ENCODE data around the gene C4orf54. TPM values are rescaled to one million over a fixed set of nuclear protein-coding genes. Genes with fewer than 3 reads are reported as not detected.

The C4orf54 gene
- polyA plus RNA-seq, 6 donors from 2014 or later, result not detected

DNA sequence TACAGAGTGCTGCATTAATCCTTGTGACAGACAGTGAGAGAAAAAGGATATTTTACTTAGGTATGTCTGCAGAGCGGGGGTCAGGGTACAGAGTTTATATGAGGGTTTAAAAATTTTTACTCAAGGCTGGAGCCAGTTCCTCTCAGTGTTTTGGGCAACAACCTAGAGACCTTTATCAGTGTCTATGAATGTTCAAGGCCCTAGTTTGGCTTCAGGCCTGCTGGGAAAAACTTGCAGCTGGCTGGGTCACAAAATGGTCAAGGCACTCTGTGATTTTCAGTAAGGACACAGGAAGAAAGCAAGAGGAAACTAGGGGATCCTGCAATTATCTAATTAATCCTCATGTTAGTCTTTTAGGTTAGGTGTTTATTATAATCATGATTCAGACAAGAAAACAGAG, 10.8 kb upstream of the C4orf54 start:
- H3K4me1 Mint-ChIP-seq, result no peaks in the 10 kb centered on the region
- DNase-seq (no peak), ATAC-seq (ENCODE audit: low read depth in 2 of 2) (no peak)
- no peak overlapping the region for H3K4me3 Mint-ChIP-seq
- peaks cover 7 to 18% of the 10 kb centered on the region in 2 donors for H3K36me3 Mint-ChIP-seq
- peaks cover 5 to 25% (median 15%) of the 10 kb centered on the region in 3 donors for H3K27me3 Mint-ChIP-seq
- no peak overlapping the region for H3K27ac Mint-ChIP-seq
- H3K9me3 Mint-ChIP-seq, result peaks cover 13 to 33% (median 19%) of the 10 kb centered on the region in 7 donors

DNA sequence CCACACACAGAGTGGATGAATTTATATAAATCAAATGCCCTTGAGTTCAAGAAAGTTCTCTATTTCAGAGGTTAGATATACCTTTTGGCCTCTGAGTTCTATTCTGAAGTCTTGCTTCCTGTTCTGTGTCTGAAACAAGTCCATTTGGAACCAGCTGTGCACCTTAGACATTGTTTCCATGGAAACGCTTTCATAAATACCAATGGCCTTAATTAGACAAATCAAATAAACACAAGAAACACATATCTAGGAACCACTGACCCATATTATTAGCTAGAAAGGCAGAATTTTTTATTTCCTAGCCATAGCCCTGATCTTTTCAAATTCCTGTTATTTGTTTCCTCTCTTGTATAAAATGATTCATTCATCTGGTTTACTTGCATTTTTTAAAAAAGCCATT, 8.4 kb upstream of the C4orf54 start:
- ATAC-seq (ENCODE audit: low read depth in 2 of 2) (no peak), DNase-seq (no peak)
- H3K27me3 Mint-ChIP-seq, result peaks cover 14 to 33% (median 29%) of the 10 kb centered on the region in 3 donors

DNA sequence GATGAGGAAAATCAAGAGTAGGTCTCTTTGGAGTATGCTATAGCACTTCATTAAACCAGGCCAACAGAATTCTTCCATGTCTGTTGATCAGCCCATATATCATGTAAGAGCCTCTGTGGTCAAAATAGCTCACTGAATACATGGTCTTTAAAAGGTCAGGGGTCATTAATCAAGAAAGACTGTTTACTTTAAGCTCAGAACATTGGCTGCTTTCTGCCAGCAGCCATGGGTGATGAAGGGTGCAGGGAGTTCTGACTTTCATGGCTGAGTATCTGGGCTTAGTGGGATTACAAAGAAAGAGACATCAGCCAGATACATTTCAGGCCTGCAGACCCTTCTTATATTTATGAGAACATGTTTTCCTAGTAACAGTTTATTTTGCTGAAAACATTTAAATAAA, 7.1 kb upstream of the C4orf54 start:
- DNase-seq, result no peak
- Mint-ChIP-seq H3K36me3 (no peaks in the 10 kb centered on the region), H3K9me3 (no peaks in the 10 kb centered on the region), H3K4me1 (no peaks in the 10 kb centered on the region), H3K27ac (no peak overlapping the region), H3K27me3 (peaks cover 14 to 24% (median 21%) of the 10 kb centered on the region in 3 donors), H3K4me3 (no peak overlapping the region)
- no peak for ATAC-seq (ENCODE audit: low read depth in 2 of 2)

More for the DNA sequence above, 8.4 kb upstream of the C4orf54 start:
- H3K27ac Mint-ChIP-seq, result no peak overlapping the region
- H3K4me1 Mint-ChIP-seq, result no peaks in the 10 kb centered on the region
- no peaks in the 10 kb centered on the region for H3K36me3 Mint-ChIP-seq
- peaks cover 0 to 11% (median 4%) of the 10 kb centered on the region in 7 donors for H3K9me3 Mint-ChIP-seq
- H3K4me3 Mint-ChIP-seq, result no peak overlapping the region

DNA sequence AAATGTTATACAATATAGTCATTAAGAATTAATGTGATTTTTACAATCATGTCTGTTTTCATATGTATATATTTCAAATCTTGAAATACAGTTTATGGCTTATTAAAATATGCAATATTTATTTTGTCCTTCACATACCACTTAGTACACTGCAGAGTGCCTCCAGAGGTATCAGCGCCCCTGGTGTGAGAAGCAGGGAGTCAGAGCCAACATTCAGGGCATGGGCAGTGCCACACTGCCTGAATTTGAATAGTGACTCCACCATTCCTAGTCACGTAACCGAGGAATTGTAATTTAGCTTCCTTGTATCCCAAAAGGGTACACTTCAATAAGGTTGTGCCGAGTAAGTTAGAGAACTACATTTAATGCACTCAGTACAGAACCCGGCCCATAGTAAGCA, 4.3 kb upstream of the C4orf54 start:
- Mint-ChIP-seq H3K4me1 (no peaks in the 10 kb centered on the region), H3K36me3 (no peaks in the 10 kb centered on the region), H3K27me3 (peaks cover 9 to 24% (median 21%) of the 10 kb centered on the region in 3 donors), H3K9me3 (no peaks in the 10 kb centered on the region), H3K27ac (no peak overlapping the region), H3K4me3 (no peak overlapping the region)
- ATAC-seq (ENCODE audit: low read depth in 2 of 2), result no peak
- DNase-seq, result no peak

DNA sequence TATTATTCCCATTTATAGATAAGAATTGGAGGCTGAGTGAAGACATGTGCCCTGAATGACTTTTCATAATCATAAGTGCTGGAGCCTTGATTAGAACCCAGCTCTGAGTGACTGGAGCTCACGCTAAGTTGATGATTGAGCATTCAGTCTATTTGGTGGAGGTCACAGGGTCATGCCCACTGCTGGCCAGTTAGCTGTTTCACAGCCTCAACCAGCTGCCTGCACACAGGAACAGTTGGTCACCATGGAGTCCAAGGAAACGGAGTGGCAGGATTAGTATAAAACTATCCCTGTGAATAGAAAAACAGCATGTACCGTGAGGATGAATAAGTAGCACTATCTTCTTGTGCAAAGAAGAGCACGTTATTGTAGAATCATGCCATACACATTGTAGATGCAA, 1.0 kb upstream of the C4orf54 start:
- no peaks in the 10 kb centered on the region for H3K36me3 Mint-ChIP-seq
- ATAC-seq (ENCODE audit: low read depth in 2 of 2), result no peak
- H3K4me3 Mint-ChIP-seq, result no peak overlapping the region
- peaks cover 14 to 16% (median 16%) of the 10 kb centered on the region in 3 donors for H3K27me3 Mint-ChIP-seq
- no peak for DNase-seq
- no peak overlapping the region for H3K27ac Mint-ChIP-seq
- peaks cover 0 to 6% (median 0%) of the 10 kb centered on the region in 7 donors for H3K9me3 Mint-ChIP-seq
- H3K4me1 Mint-ChIP-seq, result no peaks in the 10 kb centered on the region

DNA sequence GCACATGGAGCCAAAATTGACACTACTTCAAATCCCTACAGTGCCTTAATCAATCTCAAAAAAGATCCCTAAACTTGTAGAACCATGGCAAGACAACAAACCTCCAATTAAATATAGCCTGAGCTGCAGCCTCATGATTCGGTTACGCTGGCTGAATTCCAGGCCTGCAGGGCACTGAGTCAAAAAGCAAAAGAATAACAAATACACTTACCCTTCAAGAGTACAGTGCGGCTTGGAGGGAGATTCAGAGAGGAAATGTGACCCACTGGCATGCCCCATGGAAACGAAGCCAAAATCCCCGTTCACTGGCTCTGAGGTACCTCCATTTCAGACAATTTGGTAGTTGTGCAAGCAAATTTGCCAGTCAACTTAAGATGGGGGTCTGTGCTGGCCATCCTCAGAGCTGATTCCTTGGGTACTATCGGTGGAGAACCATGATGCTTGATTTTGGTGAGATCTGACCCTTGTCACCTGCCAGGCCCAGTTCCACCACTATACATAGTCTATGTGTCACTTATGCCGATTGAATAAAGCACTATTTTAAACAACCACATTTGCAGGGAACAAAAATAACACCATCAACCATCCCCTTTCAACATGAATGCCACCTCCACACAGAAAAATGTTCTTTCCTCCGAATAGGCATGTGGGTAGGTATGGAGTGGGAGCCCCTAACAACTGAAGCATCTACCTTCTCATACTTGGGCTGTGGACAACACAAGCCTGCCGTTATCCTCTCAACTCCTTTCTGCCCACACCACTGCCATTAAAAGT, 2.1 kb downstream of the C4orf54 start:
- ATAC-seq (ENCODE audit: low read depth in 2 of 2) (no peak), DNase-seq (no peak)
- H3K9me3 Mint-ChIP-seq, result peaks cover 0 to 6% (median 0%) of the 10 kb centered on the region in 7 donors
- H3K27ac Mint-ChIP-seq, result no peak overlapping the region
- peaks cover 0 to 5% (median 0%) of the 10 kb centered on the region in 3 donors for H3K27me3 Mint-ChIP-seq
- H3K4me3 Mint-ChIP-seq, result no peak overlapping the region
- no peaks in the 10 kb centered on the region for H3K4me1 Mint-ChIP-seq
- no peaks in the 10 kb centered on the region for H3K36me3 Mint-ChIP-seq

DNA sequence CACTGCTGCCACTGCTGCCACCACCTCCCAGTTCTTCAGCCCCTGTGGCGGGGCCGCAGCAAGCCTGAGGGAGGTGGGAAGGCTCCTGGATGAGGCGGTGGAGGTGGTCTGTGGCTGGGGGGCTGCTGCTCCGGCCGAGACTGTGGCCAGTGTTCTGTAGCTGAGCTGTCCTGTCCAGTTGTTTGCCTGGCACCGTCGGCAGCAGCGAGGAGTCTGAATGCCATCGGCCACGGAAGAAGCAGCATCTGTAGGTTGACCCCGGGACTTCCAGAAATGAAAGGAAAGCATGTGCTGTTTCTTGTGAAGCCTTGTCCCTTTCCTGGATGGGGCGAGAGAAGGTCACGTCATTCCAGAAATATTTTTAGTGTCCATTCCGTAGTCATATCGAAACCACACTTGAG, 3.3 kb downstream of the C4orf54 start:
- H3K4me1 Mint-ChIP-seq, result no peaks in the 10 kb centered on the region
- DNase-seq (no peak), ATAC-seq (ENCODE audit: low read depth in 2 of 2) (no peak)
- no peak overlapping the region for H3K4me3 Mint-ChIP-seq
- peaks cover 0 to 5% (median 0%) of the 10 kb centered on the region in 3 donors for H3K27me3 Mint-ChIP-seq
- H3K27ac Mint-ChIP-seq, result no peak overlapping the region
- H3K36me3 Mint-ChIP-seq, result no peaks in the 10 kb centered on the region
- peaks cover 0 to 6% (median 0%) of the 10 kb centered on the region in 7 donors for H3K9me3 Mint-ChIP-seq

DNA sequence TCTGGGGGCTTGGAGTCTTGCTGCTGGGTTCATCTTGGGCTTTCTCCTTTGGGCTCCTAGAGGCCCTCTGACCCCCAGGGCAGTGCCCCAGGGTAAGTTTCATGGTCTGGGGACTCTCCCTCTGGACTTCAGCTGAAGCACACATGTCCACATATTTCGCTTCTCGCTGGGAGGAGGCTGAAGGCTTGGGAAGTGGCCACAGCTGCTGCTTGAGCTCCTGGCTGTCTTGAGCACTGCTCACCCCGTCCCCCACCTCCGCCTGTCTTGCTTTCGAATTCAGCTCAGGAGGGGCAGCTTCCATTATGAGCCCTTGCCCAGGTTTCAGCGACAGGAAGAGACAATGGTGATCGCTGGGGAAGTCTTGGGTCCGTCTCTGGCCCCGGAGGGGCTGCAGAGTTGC, 3.7 kb downstream of the C4orf54 start:
- no peak overlapping the region for H3K27ac Mint-ChIP-seq

DNA sequence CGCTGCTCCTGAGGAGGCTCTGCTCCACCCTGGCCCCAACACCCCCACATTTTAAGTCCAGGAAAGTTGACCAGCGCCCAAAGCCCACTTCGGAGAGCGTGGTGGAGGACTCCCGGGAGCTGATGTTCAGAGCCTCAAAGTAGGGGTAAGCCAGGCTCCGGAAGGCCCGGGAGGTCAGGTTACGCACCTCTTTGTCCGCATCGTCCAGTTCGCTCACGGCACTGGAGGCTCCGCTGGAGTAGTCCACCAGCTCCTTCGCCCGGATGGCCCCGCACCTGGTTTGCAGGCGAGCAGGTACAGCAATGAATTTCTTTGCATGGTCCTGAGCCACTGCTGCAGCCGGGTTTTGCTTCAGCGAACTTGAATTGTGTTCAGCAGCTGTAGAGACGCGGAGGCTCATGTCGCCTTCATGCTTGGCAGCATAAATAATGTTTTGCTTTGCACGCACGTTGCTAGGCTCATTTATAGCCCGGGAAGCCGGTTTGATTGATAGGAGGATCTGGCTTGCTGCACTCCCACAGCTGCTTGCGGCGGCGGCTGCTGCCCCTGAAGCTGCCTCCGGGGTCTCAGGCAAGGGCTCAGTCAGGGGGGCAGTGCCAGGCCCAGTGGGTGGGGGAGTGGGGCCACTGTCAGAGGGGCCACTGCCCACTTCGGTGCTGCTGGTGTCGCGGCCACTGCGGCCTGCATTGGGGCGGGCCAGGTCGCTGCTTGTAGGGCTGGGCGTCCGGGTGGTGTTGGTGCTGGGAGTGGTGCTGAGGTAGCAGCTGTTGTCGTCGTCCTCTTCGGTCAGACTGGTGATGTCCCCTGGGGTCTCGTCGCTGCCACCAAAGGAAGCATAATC, 4.8 kb downstream of the C4orf54 start:
- H3K9me3 Mint-ChIP-seq, result peaks cover 0 to 6% (median 0%) of the 10 kb centered on the region in 7 donors
- H3K4me1 Mint-ChIP-seq, result no peaks in the 10 kb centered on the region
- ATAC-seq (ENCODE audit: low read depth in 2 of 2) (no peak), DNase-seq (no peak)
- no peak overlapping the region for H3K27ac Mint-ChIP-seq
- no peaks in the 10 kb centered on the region for H3K36me3 Mint-ChIP-seq
- peaks cover 0 to 10% (median 0%) of the 10 kb centered on the region in 3 donors for H3K27me3 Mint-ChIP-seq
- H3K4me3 Mint-ChIP-seq, result no peak overlapping the region

More for the DNA sequence above, 3.7 kb downstream of the C4orf54 start:
- no peak for DNase-seq
- H3K9me3 Mint-ChIP-seq, result peaks cover 0 to 6% (median 0%) of the 10 kb centered on the region in 7 donors
- H3K36me3 Mint-ChIP-seq, result no peaks in the 10 kb centered on the region
- no peak for ATAC-seq (ENCODE audit: low read depth in 2 of 2)
- H3K4me3 Mint-ChIP-seq, result no peak overlapping the region
- H3K4me1 Mint-ChIP-seq, result no peaks in the 10 kb centered on the region
- H3K27me3 Mint-ChIP-seq, result peaks cover 0 to 5% (median 0%) of the 10 kb centered on the region in 3 donors

DNA sequence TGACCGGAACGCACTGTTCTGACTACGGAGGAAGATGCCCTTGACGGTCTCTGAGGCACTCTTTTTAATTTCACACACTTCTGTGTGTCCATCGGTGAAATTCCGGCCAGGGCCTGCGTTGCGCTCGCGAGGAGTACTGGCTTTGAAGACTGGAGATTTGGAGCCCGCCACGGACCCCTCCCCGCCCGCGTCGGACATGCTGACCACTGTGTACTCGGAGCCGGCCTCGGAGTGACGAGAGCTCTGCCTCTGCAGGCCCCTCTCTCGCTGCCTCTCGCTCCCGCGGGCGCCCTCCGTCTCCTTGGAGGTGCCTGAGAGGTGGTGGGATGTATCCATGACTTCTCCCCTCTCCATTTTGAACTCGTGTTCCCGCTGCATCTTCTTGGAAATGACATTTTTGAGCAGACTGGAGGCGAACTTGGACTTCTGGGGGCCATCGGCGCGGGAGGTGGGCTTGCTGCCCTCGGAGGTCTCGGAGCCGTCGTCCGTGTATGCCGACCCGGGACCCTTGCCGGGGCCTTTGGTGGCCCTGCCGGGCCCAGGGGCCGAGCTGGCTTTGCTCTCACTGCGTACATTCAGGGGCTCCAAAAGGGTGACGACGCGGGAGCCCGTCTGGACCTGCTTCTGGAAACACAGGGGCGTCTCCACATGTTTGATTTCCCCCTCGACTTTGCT, 5.7 kb downstream of the C4orf54 start:
- no peak for DNase-seq
- peak overlapping the region in 1 of 6 donors; percentile 76 for H3K27ac Mint-ChIP-seq
- peaks cover 0 to 10% (median 0%) of the 10 kb centered on the region in 3 donors for H3K27me3 Mint-ChIP-seq

DNA sequence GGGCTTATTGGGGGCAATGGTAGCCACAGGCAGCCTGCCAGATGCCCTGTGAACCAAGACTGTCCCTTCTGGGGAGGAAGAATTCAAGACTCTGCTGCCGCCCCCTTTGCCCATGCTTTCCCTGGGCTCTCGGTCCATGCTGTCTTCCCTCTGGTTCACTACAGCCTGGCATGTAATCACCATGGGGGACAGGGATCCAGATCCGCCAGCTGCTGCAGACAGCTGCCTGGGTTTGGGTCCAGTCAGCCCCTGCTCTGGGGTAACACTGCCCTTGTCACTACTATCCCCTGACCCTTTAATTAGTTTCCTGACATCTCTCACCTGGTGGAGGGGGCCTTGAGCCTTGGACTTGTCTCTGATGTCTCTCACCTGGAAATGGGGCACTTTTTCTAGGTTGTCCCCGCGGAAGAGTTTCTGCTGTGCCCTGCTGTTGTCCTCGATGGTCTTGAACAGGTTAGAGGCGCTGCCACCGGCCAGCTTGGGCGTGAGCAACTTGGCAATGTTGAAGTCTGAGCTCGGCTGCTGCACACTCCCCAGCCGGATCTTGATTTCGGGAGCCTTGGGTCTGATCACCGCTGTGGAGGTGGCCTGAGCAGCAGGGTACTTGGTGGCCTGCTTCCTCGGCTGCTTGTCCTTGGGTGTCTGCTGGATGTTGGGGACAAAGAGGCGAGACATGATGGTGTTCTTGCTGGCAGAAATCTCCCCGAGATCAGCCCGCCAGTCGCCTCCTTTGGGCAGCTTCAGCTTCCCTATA, 6.4 kb downstream of the C4orf54 start:
- H3K4me1 Mint-ChIP-seq, result no peaks in the 10 kb centered on the region
- no peak overlapping the region for H3K4me3 Mint-ChIP-seq
- no peaks in the 10 kb centered on the region for H3K36me3 Mint-ChIP-seq
- peaks cover 0 to 6% (median 0%) of the 10 kb centered on the region in 7 donors for H3K9me3 Mint-ChIP-seq
- DNase-seq (no peak), ATAC-seq (ENCODE audit: low read depth in 2 of 2) (no peak)
- peaks cover 0 to 10% (median 0%) of the 10 kb centered on the region in 3 donors for H3K27me3 Mint-ChIP-seq
- peak overlapping the region in 1 of 6 donors; percentile 37 for H3K27ac Mint-ChIP-seq

More for the DNA sequence above, 5.7 kb downstream of the C4orf54 start:
- Mint-ChIP-seq H3K36me3 (no peaks in the 10 kb centered on the region), H3K4me3 (no peak overlapping the region), H3K4me1 (no peaks in the 10 kb centered on the region), H3K9me3 (peaks cover 0 to 6% (median 0%) of the 10 kb centered on the region in 7 donors)
- no peak for ATAC-seq (ENCODE audit: low read depth in 2 of 2)

DNA sequence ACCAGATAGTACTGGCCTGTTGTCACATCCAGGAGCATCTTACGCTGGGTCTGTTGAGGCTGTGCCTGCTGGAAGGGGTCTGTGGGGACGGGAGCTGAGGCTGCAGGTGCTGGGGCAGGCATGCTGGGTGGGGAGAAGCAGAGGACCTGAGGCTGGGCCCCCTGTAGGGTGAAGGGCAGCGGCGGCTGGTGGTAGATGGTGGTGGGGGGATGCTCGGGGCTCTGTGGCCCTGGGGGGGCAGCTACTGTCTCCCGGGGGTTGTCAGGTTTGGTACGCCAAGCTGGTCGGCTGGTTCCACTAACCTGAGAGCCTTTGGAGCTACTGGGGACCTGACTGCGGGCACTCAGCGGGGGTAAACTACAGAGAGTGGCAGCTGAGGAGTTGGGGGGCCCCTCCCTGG, 7.8 kb downstream of the C4orf54 start:
- Mint-ChIP-seq H3K4me1 (no peaks in the 10 kb centered on the region), H3K4me3 (peak overlapping the region in 1 of 8 donors; percentile 42), H3K27me3 (peaks cover 0 to 5% (median 4%) of the 10 kb centered on the region in 3 donors), H3K9me3 (peaks cover 0 to 1% (median 0%) of the 10 kb centered on the region in 7 donors), H3K27ac (no peak overlapping the region), H3K36me3 (no peaks in the 10 kb centered on the region)
- no peak for ATAC-seq (ENCODE audit: low read depth in 2 of 2)
- no peak for DNase-seq

Data from naive B cell (primary cell).